HepG2 (cell line): ENCODE data around the gene SLC16A4. TPM values are rescaled to one million over a fixed set of nuclear protein-coding genes. Genes with fewer than 3 reads are reported as not detected.

ENCODE experiments used
- ATF4 ChIP-seq, 2 experiments: fragments of 450-650 bp in 1 of 2; sonication (generic) in 1 of 2; formaldehyde crosslinking; IDR thresholded peaks; 2 replicates each; pipeline versions ENCODE4 v1.5.0 to v1.8.0; 2020 to 2022; ENCODE audit warnings: mild to moderate bottlenecking in 1 of 2, missing genetic modification reagents in 1 of 2
- BATF2 ChIP-seq: sonication (generic); formaldehyde crosslinking; IDR thresholded peaks from 2 replicates; pipeline ENCODE4 v1.8.0; 2022; ENCODE audit warnings: mild to moderate bottlenecking, missing genetic modification reagents, moderate library complexity
- DPF2 ChIP-seq: sonication (generic); formaldehyde crosslinking; IDR thresholded peaks from 2 replicates; pipeline ENCODE4 v1.4.0; 2020; ENCODE audit warnings: mild to moderate bottlenecking, low read depth, missing genetic modification reagents, borderline replicate concordance
- ESRRA ChIP-seq: sonication (generic); formaldehyde crosslinking; IDR thresholded peaks from 2 replicates; pipeline ENCODE4 v1.5.1; 2020; ENCODE audit warnings: mild to moderate bottlenecking, low read depth, missing genetic modification reagents
- HDAC6 ChIP-seq: fragments of 200-600 bp; sonication (generic); IDR thresholded peaks from 2 replicates; pipeline ENCODE4 v1.7.0; 2017; ENCODE audit warnings: mild to moderate bottlenecking, antibody characterized with exemption, low read length, low read depth
- HIC2 ChIP-seq: sonication (generic); formaldehyde crosslinking; IDR thresholded peaks from 2 replicates; pipeline ENCODE4 v1.9.0; 2022; ENCODE audit warnings: low read depth, missing genetic modification reagents
- MED8 ChIP-seq: sonication (generic); formaldehyde crosslinking; IDR thresholded peaks from 2 replicates; pipeline ENCODE4 v1.8.1; 2023; ENCODE audit warnings: mild to moderate bottlenecking, missing genetic modification reagents; ENCODE audit not compliant: insufficient replicate concordance
- MEF2D ChIP-seq: sonication (generic); formaldehyde crosslinking; IDR thresholded peaks from 2 replicates; pipeline ENCODE4 v1.5.1; 2020; ENCODE audit warnings: mild to moderate bottlenecking, missing genetic modification reagents
- NFE2 ChIP-seq: sonication (generic); formaldehyde crosslinking; IDR thresholded peaks from 2 replicates; pipeline ENCODE4 v1.4.0; 2020; ENCODE audit warnings: missing genetic modification reagents
- NONO ChIP-seq, 2 experiments: fragments of 450-650 bp in 1 of 2; sonication (generic) in 1 of 2; formaldehyde crosslinking in 1 of 2; IDR thresholded peaks in 1 of 2; conservative IDR thresholded peaks in 1 of 2; 2 replicates each; pipeline versions ENCODE4 v1.6.1 to v1.8.0; 2017 to 2022; ENCODE audit warnings: mild to moderate bottlenecking in 1 of 2, missing genetic modification reagents in 1 of 2, moderate library complexity in 1 of 2
- NR2F2 ChIP-seq: IDR thresholded peaks from 2 replicates; pipeline ENCODE4 v1.6.1; 2012; ENCODE audit warnings: low read depth, inconsistent platforms, borderline replicate concordance
- PRPF4 ChIP-seq: fragments of 200-400 bp; formaldehyde crosslinking; IDR thresholded peaks from 2 replicates; pipeline ENCODE4 v1.6.1; 2016; ENCODE audit warnings: low read length, low read depth; ENCODE audit not compliant: poor library complexity, severe bottlenecking
- UBTF ChIP-seq: sonication (generic); formaldehyde crosslinking; IDR thresholded peaks from 2 replicates; pipeline ENCODE4 v1.4.0; 2020; ENCODE audit warnings: mild to moderate bottlenecking, missing genetic modification reagents
- ZBTB39 ChIP-seq: sonication (generic); formaldehyde crosslinking; IDR thresholded peaks from 2 replicates; pipeline ENCODE4 v1.5.0; 2020; ENCODE audit warnings: missing genetic modification reagents
- ZIK1 ChIP-seq: sonication (generic); formaldehyde crosslinking; IDR thresholded peaks from 2 replicates; pipeline ENCODE4 v1.5.0; 2020; ENCODE audit warnings: mild to moderate bottlenecking, low read depth, missing genetic modification reagents, borderline replicate concordance
- ZNF17 ChIP-seq: sonication (generic); formaldehyde crosslinking; IDR thresholded peaks from 2 replicates; pipeline ENCODE4 v1.5.0; 2020; ENCODE audit warnings: mild to moderate bottlenecking, missing genetic modification reagents
- ZNF563 ChIP-seq: sonication (generic); formaldehyde crosslinking; IDR thresholded peaks from 2 replicates; pipeline ENCODE4 v1.8.0; 2022; ENCODE audit warnings: mild to moderate bottlenecking, moderate library complexity, missing genetic modification reagents
- ZNF713 ChIP-seq: sonication (generic); formaldehyde crosslinking; IDR thresholded peaks from 2 replicates; pipeline ENCODE4 v1.4.0; 2020; ENCODE audit warnings: mild to moderate bottlenecking, missing genetic modification reagents
- ZNF841 ChIP-seq: sonication (generic); formaldehyde crosslinking; IDR thresholded peaks from 2 replicates; pipeline ENCODE4 v1.8.1; 2023; ENCODE audit warnings: missing genetic modification reagents, borderline replicate concordance
- polyA plus RNA-seq, 8 experiments: library from polyadenylated mRNA; depleted of rRNA in 3 of 8; stranded (reverse) in 7 of 8; unstranded in 1 of 8; fragments of >200 nt; fragmentation: Illumina TruSeq in 4 of 8; extraction: Trizol in 4 of 8; gene quantifications; 2 replicates each; pipeline versions ENCODE4 v1.2.1 to v1.2.3, GENCODE V29; 2011 to 2016; ENCODE audit warnings: low read depth in 4 of 8, missing spikeins in 1 of 8, mixed read lengths in 1 of 8; ENCODE audit not compliant: insufficient read depth in 1 of 8
- total RNA-seq, 5 experiments: library from RNA; depleted of rRNA; stranded (reverse); fragments of >200 nt; fragmentation: Illumina TruSeq; extraction: Trizol; gene quantifications; 2 replicates each; pipeline ENCODE4 v1.2.3, GENCODE V29; 2016; ENCODE audit warnings: low read depth in 1 of 5

Gene SLC16A4
- total and polyA plus RNA-seq, 2 of the 13 experiments (the other 11 are each of a cell fraction or from before 2014, with no cell fraction given) = 1.1 to 1.5 TPM

- TF ChIP-seq BATF2 (CRISPR knock-in tag) (peak; percentile 76; the same call in 1 of the 2 replicates), PRPF4 (no peak), NR2F2 (no peak; the same call in 1 of the 2 replicates), ZNF563 (peak; percentile 12; the same call in 1 of the 2 replicates), HIC2 (peak; percentile 33; the same call in 1 of the 2 replicates), DPF2 (CRISPR knock-in tag) (no peak), ZNF17 (CRISPR knock-in tag) (no peak), ATF4 (CRISPR knock-in tag; IDR thresholded peaks at IDR 0.05) (peak in 1 of 2 experiments; percentile 56; a peak in 1 of 4 replicates), ZNF841 (CRISPR knock-in tag) (peak; percentile 74; the same call in 1 of the 2 replicates), ZIK1 (CRISPR knock-in tag) (0 out of 2 replicates have a peak, but pooled peaks have one; percentile 36), MEF2D (CRISPR knock-in tag) (0 out of 2 replicates have a peak, but pooled peaks have one; percentile 16), NONO (IDR thresholded peaks at IDR 0.05) (no peak), NONO (CRISPR knock-in tag; conservative IDR thresholded peaks at IDR 0.05) (no peak), HDAC6 (no peak), UBTF (peak; percentile 81), ZNF713 (CRISPR knock-in tag) (no peak), ZBTB39 (0 out of 2 replicates have a peak, but pooled peaks have one; percentile 20), ESRRA (CRISPR knock-in tag) (0 out of 2 replicates have a peak, but pooled peaks have one; percentile 13), NFE2 (CRISPR knock-in tag) (no peak), MED8 (CRISPR knock-in tag) (no peak)
These were observed 53.0 kb downstream of the SLC16A4 start (continued) for GRCh38 chr1:110337704-110338308.
